Measurements from ENCODE around the gene CHRDL2.

DNA sequence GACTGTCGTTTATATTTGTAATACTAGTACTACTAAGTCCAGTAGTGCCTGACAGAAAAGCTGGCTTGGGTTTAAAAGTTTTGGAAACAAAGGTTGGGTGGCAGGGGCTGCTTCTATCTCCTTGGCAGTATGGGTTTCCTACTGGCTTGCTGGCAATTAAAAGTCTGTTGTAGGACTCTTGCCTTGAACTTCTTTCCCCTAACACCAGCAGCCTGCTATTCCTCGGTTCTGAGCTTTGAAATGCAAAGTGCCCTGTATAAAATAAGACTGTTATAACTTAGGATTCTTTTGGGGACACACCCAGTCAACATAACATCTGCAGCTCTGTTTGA lies 18.7 kb upstream of the CHRDL2 start:
- TF ChIP-seq ZNF274 (IDR thresholded peaks at IDR 0.05; ENCODE audit: low read depth, low read length) (no peak), YY1 (IDR thresholded peaks at IDR 0.05; ENCODE audit: insufficient read depth, insufficient read length) (no peak)

Data from NT2/D1 (cell line).